ENCODE measurements around the gene KDM8.
A peak's percentile ranks its signal among the peaks of the same experiment; 100 is the strongest.

The KDM8 gene

GRCh38 chr16:27203507-27204311, at the start of gene KDM8:
Gene KDM8 (plus strand): TSS chr16:27203526. CDS start chr16:27210124, 6,598 bp downstream.
- H3K27ac ChIP-seq = peak within 1 kb of the TSS; percentile 88 to 99 (median 96)
- peak within 1 kb of the TSS; percentile 38 to 67 (median 48) for H3K4me3 ChIP-seq

GRCh38 chr16:27154705-27155521, 48.4 kb upstream of the KDM8 start:
- Histone ChIP-seq H3K4me3 (no peak overlapping the region), H3K27ac (no peak overlapping the region)

- no peak overlapping the region for H3K4me3 ChIP-seq
Measured at GRCh38 chr16:27156579-27156978, 46.7 kb upstream of the KDM8 start.

GRCh38 chr16:27161398-27161797, 41.9 kb upstream of the KDM8 start:
- H3K4me3 ChIP-seq = no peak overlapping the region
- no peak overlapping the region for H3K27ac ChIP-seq

More at GRCh38 chr16:27156579-27156978, 46.7 kb upstream of the KDM8 start:
- H3K27ac ChIP-seq = no peak overlapping the region

- Histone ChIP-seq H3K27ac (no peak overlapping the region), H3K4me3 (no peak overlapping the region)
Measured at GRCh38 chr16:27164352-27164751, 39.0 kb upstream of the KDM8 start.

GRCh38 chr16:27165576-27165975, 37.8 kb upstream of the KDM8 start:
- Histone ChIP-seq H3K27ac (peak overlapping the region in 1 of 21 experiments; percentile 31), H3K4me3 (no peak overlapping the region)

GRCh38 chr16:27168790-27169189, 34.5 kb upstream of the KDM8 start:
- no peak overlapping the region for H3K4me3 ChIP-seq
- peak overlapping the region in 1 of 21 experiments; percentile 75 for H3K27ac ChIP-seq

GRCh38 chr16:27169511-27170071, 33.7 kb upstream of the KDM8 start:
- peak overlapping the region in 3 of 21 experiments; percentile 14 to 75 (median 29) for H3K27ac ChIP-seq
- H3K4me3 ChIP-seq = no peak overlapping the region

GRCh38 chr16:27171584-27171983, 31.7 kb upstream of the KDM8 start:
- no peak overlapping the region for H3K4me3 ChIP-seq

GRCh38 chr16:27174007-27174406, 29.3 kb upstream of the KDM8 start:
- no peak overlapping the region for H3K4me3 ChIP-seq
- peak overlapping the region in 4 of 21 experiments; percentile 13 to 74 (median 46) for H3K27ac ChIP-seq

More at GRCh38 chr16:27171584-27171983, 31.7 kb upstream of the KDM8 start:
- H3K27ac ChIP-seq = no peak overlapping the region

- H3K27ac ChIP-seq = peak overlapping the region in 1 of 21 experiments; percentile 74
- no peak overlapping the region for H3K4me3 ChIP-seq
Measured at GRCh38 chr16:27174798-27175197, 28.5 kb upstream of the KDM8 start.

- Histone ChIP-seq H3K27ac (no peak overlapping the region), H3K4me3 (no peak overlapping the region)
Measured at GRCh38 chr16:27175888-27176287, 27.4 kb upstream of the KDM8 start.

GRCh38 chr16:27177031-27177774, 26.1 kb upstream of the KDM8 start:
- H3K27ac ChIP-seq = no peak overlapping the region
- no peak overlapping the region for H3K4me3 ChIP-seq

- H3K27ac ChIP-seq = peak overlapping the region in 1 of 21 experiments; percentile 47
- H3K4me3 ChIP-seq = no peak overlapping the region
Measured at GRCh38 chr16:27179500-27180072, 23.7 kb upstream of the KDM8 start.

- Histone ChIP-seq H3K4me3 (no peak overlapping the region), H3K27ac (no peak overlapping the region)
Measured at GRCh38 chr16:27181019-27181790, 22.1 kb upstream of the KDM8 start.

GRCh38 chr16:27182906-27183405, 20.4 kb upstream of the KDM8 start:
- H3K4me3 ChIP-seq = no peak overlapping the region
- no peak overlapping the region for H3K27ac ChIP-seq

GRCh38 chr16:27185776-27186130, 17.6 kb upstream of the KDM8 start:
- Histone ChIP-seq H3K27ac (no peak overlapping the region), H3K4me3 (no peak overlapping the region)

GRCh38 chr16:27188633-27189032, 14.7 kb upstream of the KDM8 start:
- Histone ChIP-seq H3K4me3 (no peak overlapping the region), H3K27ac (no peak overlapping the region)
